HK-2 (cell line): ENCODE measurements around the gene AFF2.
A peak's percentile ranks its signal among the peaks of the same experiment; 100 is the strongest.

Experiments
- DNase-seq: peaks from one replicate; pipeline ENCODE4 v3.0.0-alpha.2; 2018; ENCODE audit not compliant: unreplicated experiment

Gene AFF2

GRCh38 chrX:148500423-148501385, at the start of gene AFF2:
Gene AFF2, plus strand, starts transcription at chrX:148500617. Its CDS starts 481 bp downstream, at chrX:148501098.
- DNase-seq = peak; percentile 23

- no peak for DNase-seq
Observed at GRCh38 chrX:148457279-148457678, 43.1 kb upstream of the AFF2 start.

DNA sequence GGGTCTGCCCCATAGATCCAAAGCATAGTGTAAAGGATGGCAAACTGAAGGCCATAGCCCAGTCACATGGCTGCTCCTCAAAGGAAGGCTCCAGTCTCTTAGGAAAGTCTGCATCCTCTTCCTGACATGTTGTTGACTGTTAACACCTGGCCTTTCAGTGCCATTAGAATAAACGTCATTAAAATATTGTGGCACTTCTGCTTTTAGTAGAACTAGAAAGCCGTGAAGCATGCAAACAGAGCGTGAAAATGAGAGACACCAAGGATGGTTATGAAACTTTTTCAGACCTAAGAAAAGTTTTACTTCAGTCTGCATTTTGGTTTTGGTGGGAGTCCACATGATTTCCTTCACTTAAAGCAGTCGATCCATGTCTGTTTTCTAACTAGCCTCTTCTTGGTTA, 41.1 kb upstream of the AFF2 start:
- DNase-seq = no peak

DNA sequence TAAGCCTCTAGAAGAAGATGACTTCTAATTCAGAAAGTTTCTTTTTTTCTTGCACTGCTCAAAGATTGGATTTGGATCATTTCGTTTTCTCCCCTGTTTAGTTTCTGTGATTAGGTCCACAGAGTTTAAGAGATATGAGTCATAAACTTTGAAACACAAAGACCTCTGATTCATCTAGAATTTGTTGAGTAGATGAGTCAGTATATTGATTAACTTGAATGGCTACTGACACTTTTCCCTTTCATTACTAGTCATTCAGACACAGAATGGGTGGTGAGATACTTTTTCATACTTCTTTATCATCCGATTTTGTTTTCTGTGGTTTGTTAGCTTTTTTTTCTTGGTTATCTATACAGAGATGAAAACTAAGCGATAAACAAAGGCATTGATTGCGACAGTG, 34.1 kb upstream of the AFF2 start:
- no peak for DNase-seq

DNA sequence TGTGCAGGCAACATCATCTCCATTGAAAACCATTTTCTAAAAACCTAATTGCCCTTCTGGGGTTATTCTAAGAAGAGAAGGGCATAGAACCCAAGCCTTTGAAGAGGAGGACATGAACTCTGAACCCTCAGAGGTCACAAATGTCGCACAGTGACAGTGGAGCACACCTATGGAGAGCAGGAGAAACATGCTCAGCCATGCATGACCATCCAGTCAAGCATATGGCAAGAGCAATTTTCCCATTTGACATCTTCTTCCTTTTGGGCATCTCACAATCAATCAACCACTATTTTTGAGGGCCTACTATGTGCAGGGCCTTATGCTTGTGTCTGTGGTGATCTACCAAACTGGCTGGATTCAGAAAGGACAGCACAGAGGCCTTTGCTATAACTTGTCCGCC, 30.1 kb upstream of the AFF2 start:
- no peak for DNase-seq

GRCh38 chrX:148474030-148474429, 26.4 kb upstream of the AFF2 start:
- DNase-seq = no peak

DNA sequence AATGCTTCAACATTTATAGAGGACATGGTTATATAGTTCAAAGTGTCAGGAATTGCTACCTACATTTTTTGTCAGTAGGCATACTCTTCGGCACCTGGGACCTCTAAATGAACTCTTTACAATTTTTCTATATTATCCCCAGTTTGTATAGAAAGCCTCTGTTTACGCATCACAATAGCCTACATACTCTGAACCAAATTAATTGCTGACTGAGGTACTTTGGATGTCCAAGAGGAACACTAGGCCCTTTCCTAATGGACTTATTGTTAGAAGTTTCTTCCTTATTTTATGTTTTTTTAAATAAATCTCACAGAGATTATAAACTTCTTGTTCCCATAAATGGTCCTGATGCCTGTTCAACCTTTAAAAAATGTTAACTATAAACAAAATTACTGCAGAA, 8.4 kb upstream of the AFF2 start:
- DNase-seq = no peak

- DNase-seq = no peak
Observed at GRCh38 chrX:148495176-148495575, 5.2 kb upstream of the AFF2 start.

DNA sequence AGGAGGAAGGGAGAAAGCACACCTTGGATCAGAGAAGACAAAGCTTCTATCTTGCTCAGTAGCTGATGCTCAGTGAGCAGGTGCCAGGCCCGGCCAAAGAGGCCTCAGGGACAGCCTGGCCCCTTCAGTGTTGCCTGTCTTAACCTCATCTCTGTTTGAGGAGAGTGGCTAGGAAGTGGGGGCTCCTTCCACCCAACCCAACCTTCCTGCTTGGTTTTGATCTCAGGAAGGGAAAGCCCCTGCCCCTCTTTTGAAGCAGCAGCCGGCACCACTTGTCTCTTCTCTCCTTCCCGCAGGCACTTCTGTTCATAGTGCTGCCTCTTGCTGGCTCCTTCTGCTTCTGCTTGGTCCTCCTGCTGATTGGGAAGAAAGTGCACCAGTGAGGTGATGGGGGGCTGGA, 2.4 kb upstream of the AFF2 start:
- DNase-seq = no peak

DNA sequence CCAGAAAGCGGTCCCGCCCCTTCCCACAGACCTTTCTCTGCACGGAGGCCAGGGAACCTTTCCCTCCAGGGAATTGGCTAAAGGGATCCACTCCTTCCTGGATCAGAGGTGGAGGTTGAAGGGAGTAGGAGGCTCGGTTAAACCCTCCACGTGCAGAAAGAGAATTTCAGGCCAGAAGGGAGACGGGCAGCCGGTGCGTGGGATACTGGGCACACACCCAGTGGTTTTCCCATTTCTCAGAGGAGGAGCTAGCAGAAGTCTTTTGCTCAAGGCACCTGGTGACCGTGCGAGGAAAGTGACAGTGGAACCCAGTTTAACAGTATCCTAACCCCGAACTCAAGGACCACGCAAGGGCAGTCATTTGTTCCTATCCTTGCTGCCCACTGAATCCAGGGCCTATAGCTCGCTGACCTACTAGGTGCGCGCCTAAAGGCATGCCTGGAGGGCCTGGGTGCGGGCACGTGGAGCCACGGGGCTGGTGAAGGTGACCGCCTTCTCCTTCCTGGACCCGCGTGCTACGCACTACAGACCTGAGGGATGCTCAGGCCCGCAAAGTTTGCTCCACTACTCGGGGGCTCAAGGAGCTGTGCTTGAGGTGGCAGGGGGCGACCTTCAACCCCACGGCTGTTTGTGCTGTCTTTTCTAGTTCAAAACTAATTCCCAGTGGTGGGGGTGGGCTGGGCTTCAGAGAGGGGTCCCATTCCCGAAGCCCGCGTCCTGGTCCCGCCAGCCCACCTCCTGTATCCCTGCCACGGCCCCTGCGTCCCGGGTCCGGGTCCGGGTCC, 587 bp upstream of the AFF2 start:
- DNase-seq = no peak

DNA sequence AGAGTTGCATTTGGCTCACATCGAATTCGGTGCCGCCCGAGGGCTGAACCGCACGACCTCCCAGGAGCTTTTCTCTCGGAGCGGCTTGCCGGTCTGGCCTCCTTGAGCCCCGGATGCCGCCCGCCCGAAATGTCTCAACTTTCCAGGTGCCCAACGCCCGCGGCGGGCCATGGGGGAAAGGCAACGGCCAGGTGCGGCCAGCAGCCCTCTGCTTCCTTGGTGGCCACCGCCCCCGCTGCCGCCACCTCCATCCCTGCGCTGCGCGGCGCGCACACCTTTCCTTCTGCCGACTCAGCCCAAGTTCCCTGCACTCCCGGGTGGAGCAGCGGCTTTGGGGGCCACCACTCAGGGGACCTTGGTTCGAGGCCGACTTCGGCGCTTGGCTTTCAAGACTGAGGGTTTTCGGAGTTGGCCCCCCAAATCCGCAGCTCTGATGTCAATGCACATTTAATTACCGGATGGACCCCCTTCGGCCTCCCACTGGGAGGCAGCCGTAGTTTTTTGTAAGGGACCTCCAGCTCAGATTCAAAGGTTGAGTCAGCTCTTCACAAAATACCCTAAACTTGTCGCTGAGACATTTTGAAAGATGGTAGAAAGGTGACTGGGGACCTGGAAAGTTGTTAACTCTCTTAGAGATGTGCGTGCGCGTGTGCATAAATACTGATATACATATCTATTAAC, 1.1 kb downstream of the AFF2 start:
- no peak for DNase-seq

DNA sequence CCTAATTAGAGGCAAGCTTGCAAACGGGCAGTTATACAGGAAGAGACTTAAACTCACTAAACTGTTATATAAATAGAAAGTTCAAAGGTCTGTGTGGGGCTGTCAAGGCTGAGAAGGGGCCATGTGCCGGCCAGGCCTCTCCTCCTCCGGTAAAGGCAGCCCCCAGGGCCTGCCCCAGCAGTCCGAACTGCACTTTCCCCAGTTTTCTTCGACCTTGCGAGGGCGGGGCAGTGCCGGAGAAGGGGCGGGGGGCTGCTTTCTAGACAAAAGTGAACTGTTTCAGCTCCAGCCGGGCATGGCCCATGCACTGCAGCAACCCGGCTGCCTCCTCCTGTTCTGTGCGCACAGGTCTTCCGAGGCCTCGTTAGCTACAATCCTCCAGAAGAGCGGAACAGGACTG, 4.1 kb downstream of the AFF2 start:
- DNase-seq = no peak

DNA sequence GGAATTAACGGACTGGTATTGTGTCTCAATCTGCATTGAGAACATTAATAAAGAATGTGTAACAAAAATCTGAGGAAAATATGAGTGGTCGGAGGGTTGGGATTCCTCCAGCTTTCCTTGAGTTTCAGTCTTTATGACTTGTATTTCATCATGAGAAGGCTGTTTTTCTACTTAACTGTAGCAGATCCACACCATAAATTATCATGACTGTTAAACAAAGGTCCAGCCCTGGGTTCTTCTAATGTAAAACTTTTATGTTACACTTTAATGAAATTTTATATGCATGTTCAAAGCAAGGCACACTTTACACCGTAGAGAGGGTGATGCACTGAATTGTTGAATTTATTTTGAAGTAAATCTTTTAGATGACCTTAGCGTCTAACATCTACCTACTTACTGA, 7.0 kb downstream of the AFF2 start:
- DNase-seq = no peak

DNA sequence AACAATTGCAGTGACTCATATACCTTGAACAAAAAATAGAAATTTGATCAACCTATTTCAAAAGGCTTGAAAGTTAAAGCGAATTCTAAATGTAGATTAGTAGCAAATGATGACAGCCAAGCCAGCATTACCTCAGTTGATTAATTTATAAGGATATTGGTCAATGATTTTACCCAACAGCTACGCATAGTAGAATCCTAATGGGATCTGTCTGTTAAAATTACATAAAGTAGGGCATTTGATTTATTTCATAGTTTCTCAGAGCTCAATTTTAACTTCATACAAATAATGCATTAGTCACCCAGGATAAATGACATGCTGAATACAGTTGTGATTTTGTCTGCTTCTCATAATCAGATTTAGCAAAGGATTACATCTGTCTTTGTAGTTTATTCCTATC, 12.0 kb downstream of the AFF2 start:
- DNase-seq = no peak

DNA sequence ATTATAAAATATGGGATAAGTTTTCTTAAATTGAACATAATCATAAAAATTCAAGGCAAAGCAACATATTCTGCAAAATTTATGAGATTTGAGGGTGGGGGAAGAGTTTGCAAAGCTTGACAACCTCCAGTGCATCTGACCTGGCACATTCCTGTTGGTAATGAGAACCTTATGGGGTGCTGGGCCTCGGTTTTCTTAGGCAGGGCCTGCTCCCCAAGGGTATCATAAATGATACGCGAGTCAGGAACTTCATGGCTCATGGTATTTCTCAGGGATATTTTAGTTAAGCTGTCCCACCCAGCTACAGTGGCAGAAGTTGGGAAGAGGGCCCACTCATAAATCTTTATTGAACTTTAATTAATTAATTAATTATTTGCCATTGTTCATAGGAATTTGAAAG, 13.2 kb downstream of the AFF2 start:
- DNase-seq = no peak

GRCh38 chrX:148517176-148517575, 16.8 kb downstream of the AFF2 start:
- no peak for DNase-seq

- DNase-seq = no peak
Observed at GRCh38 chrX:148522006-148522405, 21.6 kb downstream of the AFF2 start.

GRCh38 chrX:148523303-148524080, 23.1 kb downstream of the AFF2 start:
- DNase-seq = no peak

DNA sequence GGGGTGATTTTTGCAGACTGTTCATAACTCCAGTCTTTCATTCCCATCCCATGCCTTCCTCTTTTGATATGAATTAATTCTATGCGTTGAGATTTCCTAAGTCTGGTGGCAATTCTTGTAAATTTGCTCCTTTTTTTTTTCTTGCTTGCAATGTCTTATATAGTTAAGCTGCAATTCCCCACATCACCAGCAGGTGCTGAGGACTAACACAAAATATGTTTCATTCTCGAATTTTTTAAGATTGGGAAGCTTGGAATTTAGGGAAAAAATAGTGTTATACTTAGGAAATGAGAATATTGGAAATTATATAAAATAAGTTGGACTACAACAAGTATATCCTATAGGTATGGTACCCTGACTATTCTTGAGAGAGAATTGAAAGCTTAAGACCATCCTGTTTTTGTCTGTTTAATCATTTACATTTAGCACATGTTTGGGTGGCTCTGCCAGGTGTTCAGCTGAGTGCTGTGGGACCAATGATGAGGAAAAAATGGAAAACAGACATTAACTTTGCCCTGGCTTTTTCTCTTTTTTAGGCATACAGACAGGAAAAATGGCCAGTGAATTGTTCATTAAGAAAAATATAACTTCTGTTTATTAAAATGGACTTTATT, 30.2 kb downstream of the AFF2 start:
- DNase-seq = no peak

DNA sequence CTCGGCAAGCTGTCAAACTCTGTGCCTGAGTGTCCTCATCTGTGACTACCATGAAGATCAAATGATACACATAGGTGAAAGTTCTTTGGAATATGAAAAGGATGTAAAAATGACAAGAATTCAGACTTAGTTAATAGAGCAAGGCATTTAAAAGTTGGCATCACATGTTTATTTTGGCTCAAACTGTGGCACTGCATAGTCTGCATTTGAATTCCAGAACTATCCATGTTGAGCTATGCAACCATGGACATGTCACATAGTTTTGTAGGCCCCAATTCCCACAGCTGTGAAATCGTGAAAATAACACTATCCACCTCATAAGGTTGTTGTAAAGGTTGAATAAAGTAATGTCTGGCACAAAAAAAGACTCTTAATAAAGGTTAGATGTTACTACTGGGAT, 33.9 kb downstream of the AFF2 start:
- DNase-seq = no peak

DNA sequence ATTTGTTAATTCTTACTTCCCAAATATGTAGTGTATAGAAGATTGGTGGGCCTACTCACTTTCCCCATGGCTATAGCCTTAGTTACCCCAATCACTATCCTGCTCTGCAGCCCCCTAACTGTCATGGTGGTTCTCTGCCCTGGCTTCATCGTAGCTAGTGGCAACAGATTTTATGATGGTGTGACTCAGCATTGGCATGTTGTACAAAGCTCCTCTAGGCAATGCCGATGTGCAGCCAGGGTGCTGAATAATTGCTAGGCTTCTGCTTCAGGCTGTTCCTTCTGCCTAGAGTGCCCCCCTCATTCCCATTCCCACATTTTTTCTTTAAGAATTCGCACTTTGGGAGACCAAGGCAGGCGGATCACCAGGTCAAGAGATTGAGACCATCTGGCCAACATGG, 35.2 kb downstream of the AFF2 start:
- DNase-seq = no peak
